G401.6 (cell line): ENCODE data around the gene PATE3.

Source experiments
- FAIRE-seq: peaks from 2 replicates; lab custom pipeline; 2012; peaks lifted over from hg19 to GRCh38; lab: Jason Lieb, UNC

PATE3 gene

DNA sequence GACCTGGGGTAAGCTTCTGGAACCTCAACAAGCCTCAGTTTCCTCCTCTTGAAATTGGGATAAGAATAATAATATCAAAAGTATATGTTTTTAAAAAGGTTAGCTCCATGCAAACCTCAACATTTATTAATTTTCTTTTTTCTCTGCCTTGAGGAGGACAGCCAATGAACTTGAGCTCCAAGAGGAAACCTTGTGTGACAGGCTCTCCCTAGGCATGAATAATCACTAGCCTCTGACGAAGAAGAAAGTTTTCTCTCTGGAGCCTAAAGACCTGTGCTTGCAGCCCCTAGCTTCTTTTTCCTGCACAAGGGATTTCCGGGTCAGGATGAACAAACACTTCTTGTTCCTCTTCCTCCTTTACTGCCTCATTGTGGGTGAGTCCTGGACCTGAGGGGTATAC is at the start of gene PATE3:
PATE3 (plus strand) TSS at position 301 of the 400 bp plus-strand sequence; CDS start at position 326, 25 bp downstream.
- FAIRE-seq, result no peak

GRCh38 chr11:125740617-125741016 is 47.3 kb upstream of the PATE3 start:
- no peak for FAIRE-seq

DNA sequence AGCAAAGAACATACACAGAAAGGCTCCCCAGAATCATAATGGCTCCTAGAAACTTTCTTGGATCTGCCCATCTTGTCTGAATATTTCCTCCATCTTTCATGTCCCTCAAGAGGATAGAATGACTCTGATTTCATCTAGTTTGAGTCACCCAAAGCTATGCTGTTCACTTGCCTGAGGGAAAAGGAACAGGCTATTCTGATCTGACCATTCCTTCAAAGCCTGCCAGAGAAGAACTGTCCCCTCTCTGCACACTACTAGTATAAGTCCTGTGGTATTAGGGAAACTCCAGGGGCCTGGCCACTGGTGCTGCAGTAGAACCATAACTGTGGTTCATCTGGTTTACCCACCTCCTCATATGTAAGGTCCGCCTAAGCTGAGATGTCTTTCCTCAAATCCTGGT is 44.2 kb upstream of the PATE3 start:
- FAIRE-seq, result no peak

DNA sequence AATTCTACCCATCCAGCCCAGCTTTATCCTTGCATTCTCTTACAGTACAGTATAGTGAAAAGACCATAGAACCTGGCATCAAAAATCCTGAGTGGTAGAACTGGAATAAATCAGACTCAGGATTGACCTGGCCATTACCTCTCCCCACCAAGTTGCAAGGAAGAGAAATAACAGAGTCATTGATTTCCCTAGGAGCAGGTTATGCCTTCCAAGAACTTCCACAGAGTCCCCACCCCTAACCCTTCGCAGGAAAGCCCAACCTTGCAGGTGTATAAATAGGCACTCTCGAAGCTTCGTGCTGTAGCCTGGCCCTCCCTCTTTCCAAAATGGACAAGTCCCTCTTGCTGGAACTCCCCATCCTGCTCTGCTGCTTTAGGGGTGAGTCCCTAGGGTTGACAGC is 41.9 kb upstream of the PATE3 start, which contains the start of gene PATE1:
PATE1 (plus strand) TSS at position 301 of the 400 bp plus-strand sequence; CDS start at position 327, 26 bp downstream.
- no peak for FAIRE-seq

DNA sequence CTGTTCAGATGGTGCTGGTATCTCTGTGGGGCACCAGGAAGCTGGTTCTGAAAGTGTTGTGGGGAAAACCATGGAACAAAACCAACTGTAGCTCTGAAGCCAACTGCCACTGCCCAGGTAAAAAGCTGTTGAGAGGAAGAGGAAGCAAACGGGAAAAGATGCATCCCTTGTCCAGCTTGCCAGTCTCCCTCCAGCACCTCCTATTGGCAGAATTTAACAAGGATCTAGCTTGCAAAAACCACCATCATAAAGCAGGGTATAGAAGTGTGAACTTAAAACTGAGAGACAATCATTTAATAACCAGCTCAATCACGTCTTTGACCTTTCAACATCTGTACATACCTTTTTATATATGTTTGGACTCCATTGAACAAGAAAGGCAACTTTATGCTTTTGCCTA is 37.3 kb upstream of the PATE3 start:
- no peak for FAIRE-seq

DNA sequence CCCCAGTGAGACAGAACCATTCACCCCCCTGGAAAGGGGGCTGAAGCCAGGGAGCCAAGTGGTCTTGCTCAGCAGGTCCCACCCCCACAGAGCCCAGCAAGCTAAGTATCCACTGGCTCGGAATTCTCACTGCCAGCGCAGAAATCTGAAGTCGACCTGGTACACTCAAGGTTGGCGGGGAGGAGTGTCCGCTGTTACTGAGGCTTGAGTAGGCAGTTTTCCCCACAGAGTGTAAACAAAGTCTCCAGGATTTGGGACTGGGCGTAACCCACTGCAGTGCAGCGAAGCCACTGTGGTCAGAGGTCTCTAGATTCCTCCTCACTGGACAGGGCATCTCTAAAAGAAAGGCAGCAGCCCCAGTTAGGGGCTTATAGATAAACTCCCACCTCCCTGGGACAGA is 31.9 kb upstream of the PATE3 start:
- FAIRE-seq, result no peak

DNA sequence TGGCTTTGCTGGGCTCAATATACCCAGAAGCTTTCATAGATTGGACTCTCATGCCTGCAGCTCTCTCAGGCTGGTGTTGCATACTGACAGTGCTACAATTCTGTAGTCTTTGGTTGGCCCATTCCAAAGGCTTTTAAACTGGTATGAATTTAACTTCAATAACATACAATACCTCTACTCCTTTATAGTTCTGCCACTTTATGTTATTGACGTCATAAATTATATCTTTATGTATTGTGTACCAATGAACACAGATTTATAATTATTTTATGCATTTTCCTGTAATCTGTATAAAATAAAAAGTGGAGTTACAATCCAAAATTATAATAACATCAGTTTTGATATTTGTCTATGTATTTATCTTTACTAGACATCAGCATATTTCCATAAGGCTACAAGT is 25.5 kb upstream of the PATE3 start:
- FAIRE-seq, result no peak

DNA sequence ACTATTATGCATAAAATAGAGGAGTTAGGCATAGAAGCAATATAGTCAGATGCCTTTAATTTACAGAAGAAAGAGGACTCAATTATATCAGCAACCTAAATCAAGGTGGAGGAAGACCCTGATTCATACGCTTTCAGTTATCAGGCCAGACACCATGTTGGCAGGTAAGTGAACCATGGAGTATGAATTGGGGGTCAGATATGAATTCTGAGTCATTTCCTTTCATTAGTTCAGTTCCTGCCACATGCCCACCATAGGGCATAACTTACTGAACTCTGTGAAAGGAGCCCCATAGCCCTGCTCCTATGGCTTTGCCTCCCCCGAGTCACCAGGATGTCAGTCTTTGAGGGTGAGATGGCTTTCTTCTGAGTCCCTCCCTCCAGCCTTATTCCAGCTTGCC is 24.4 kb upstream of the PATE3 start:
- no peak for FAIRE-seq

GRCh38 chr11:125766251-125766650 is 21.7 kb upstream of the PATE3 start:
- FAIRE-seq, result no peak

DNA sequence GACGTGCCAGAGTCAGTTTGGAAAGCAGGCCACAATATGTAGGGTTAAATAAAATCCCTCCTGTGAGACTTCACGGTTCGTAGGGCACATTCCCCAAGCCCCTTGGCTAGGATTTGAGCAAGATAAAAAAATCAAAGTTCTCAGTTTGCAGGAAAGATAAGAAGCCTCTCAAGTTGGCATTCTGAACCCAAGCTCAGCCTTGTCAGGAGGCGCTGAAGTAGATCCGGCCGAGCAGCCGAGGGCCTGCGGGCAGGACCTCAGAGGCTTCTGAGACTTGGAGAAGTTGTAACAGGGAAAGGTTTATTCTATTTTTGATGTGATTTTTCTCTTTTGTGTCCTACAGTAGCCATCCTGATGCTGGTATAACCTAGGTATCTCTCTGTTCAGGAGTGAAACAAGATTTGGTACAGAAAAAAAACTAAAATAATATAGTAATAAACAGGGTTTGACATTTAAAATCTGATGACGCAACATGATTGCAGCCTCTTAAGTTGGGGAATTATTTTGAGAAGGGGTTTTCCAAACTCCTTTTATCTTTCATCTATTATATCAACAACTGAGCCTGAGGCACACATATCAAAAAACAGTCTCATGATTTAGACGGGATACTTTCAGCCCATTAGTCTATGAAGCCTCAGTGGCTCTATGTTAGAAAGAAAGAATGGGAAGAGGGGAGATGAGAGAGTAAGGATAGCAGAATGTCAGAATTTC is 19.4 kb upstream of the PATE3 start:
- no peak for FAIRE-seq

DNA sequence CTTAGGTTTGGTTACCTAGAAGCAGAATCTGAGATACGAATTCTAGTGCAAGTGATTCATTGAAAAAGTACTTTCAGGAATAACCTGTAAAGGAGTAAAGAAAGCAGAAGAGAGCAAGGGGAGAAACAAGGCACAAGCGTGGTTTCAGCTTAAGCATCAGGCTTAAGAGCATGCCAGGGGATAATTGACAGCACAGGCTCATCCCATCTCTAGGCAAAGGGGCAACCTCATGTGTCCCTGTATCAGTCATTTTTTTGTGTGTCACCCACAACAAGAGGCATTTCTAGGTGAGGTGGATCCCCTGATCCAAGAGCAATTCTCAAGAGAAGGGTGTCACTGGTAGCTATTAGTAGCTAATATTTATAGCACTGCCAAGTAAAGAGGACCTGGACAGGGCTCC is 17.3 kb upstream of the PATE3 start:
- FAIRE-seq, result no peak

DNA sequence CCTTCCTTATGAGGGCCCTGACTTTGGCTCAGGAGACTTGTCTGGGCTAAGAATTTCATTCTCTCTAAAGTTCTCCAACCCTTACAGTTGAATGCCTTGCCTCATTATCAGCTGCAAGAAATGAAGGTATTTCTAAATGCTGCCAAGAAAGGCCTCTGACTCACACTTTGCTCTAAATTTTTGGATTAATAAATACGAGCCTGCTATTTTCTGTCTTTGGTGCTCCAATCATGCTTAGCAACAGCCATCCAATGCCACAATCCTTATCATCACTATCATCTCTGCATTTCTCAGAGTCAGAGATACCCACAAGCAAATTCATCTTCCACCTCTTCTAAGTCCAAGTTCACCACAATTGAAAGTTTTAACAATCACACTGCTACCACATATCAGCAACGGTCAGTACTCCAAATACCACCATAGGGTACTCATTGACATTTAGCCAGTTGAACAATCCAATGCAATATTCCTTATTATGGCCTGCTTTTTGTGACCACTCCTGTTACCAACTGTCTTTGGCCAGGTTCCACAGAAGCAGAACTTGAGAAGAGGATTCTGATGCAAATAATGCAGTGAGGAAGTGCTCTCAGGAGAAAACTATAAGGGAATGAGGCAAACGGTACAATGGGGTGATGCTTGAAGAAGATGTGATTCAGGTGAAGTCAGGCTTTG is 15.0 kb upstream of the PATE3 start:
- FAIRE-seq, result no peak

DNA sequence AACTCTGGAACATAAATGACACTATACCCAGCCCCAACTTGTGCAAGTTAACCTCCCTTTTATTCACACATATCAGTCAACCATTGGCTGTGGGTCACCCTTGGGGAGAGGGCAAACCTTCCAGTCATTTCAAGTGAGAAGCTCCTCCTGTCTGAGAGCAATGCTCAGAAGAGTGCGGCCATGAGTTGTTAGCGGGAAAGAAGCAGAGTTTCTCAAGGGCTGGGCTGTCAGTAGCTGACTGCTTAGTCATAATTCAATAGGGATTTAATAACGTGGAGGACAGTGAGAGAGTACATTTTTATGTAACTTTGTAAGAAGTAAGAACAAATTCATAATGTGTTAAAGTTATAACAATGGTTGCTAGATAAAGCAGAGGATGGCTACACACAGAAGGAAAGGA is 14.4 kb upstream of the PATE3 start:
- FAIRE-seq, result no peak

DNA sequence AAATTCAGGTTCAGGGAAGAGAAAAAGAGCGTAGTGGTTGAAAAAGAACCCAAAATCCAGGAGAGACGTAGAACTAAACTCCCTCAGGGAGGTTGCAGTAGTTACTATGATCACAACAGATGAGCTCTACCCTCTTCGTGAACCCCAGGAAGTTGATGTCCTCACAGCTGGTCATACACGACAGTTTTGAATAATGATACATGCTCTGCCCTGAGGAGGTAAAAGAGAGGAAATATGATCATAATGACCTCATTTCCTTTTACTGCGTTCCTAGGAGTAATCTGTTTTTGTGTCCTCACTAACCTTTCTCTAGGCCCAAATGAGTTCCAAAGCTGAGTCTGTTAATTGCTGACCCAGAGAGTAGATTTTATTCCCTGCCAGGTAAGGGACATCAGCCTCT is 10.6 kb upstream of the PATE3 start:
- FAIRE-seq, result no peak

- no peak for FAIRE-seq
These were observed 9.2 kb upstream of the PATE3 start, which contains the start of gene PATE2 for GRCh38 chr11:125778728-125779127. PATE2 (minus strand) TSS chr11:125778828; CDS start chr11:125778773, 55 bp downstream.

DNA sequence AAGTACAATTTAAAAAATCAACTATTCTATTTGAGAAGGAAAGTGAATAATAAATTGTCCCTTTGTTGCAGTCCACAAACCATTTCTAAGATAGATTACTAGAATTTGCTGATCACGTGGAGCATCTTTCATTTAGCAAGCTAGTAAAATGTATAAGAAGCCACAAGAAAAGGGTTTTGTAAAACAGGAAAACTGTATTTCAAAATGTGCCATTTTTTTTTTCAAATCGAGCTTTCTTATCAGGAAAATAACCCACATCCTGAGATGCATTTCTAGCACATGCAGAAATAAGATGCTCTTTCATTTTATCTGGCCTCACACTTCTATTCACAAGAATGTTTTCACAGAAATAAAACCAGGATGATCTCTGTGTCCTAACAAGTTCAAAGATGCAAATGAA is 3.2 kb upstream of the PATE3 start:
- FAIRE-seq, result no peak

GRCh38 chr11:125790825-125791224 is 2.9 kb downstream of the PATE3 start:
- FAIRE-seq, result no peak

GRCh38 chr11:125797641-125798040 is 9.7 kb downstream of the PATE3 start:
- FAIRE-seq, result no peak

- FAIRE-seq, result no peak
These were observed 11.9 kb downstream of the PATE3 start for GRCh38 chr11:125799808-125800207.

GRCh38 chr11:125802387-125802786 is 14.5 kb downstream of the PATE3 start:
- FAIRE-seq, result no peak

DNA sequence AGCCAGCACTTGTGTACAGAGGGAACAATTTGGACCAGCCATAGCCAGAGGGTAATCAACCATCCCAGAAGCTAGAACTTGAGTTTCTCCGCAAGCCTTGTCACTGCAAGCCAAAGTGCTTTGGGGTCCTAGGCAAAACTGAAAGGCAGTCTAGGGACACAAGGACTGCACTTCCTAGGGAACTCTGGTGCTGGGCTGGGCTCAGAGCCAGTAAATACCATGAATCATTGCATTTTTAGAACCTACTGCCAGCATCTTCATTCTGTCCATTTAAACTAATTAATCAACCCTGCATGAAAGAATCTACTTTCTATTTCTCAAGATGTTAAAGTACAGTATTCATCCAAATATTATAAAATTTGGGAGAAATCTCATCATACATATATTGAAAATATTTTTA is 20.0 kb downstream of the PATE3 start:
- FAIRE-seq, result no peak

GRCh38 chr11:125833016-125833415 is 45.1 kb downstream of the PATE3 start, which contains the start of gene PATE4:
PATE4 (plus strand) TSS chr11:125833316; CDS start chr11:125833360, 44 bp downstream.
- FAIRE-seq, result no peak

DNA sequence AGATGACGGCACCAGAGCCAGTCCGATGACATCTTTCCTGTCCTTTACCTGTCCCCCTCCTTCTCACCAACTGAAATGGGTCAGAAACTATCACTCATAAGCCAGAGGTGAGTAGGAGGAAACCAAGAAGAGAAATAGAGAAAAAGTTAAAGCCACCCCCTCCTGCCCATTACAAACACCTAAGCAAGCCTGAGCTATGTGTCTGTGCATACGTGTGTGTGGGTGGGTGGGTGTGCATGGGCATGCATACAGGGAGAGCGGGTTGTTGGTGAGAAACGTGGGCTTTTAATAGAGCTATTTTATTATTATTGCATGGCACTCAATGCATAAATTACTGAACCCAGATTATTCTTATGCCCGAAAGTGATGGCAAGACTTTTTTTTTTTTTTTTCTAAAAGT is 47.8 kb downstream of the PATE3 start:
- no peak for FAIRE-seq
